ENCODE results near the gene MDM4.

Gene MDM4

GRCh38 chr1:204589409-204590038, 73.3 kb downstream of the MDM4 start:
- no peak overlapping the region for H2BK15ac ChIP-seq (replicated peaks; ENCODE audit: low read depth)
- no peak overlapping the region for H3K4me2 ChIP-seq (ENCODE audit: low read length)
- no peak overlapping the region for H4K5ac ChIP-seq (ENCODE audit: low read length)
- H4K8ac ChIP-seq (ENCODE audit: low read depth, low read length), result no peak overlapping the region
- no peaks in the 10 kb centered on the region for H3K36me3 ChIP-seq (ENCODE audit: control insufficient read depth, insufficient read depth, low read length)
- no peak overlapping the region for H3K4ac ChIP-seq (ENCODE audit: low read depth, low read length)
- H3K9ac ChIP-seq (ENCODE audit: low read length), result no peak overlapping the region
- H3K18ac ChIP-seq (ENCODE audit: low read length), result no peak overlapping the region
- no peak overlapping the region for H3K23ac ChIP-seq (ENCODE audit: low read length)
- H3K79me2 ChIP-seq (ENCODE audit: control insufficient read depth, insufficient read depth, low read length), result no peaks in the 10 kb centered on the region
- no peaks in the 10 kb centered on the region for H3K27me3 ChIP-seq (ENCODE audit: insufficient read depth, low read length, poor library complexity)
- H3K4me1 ChIP-seq (ENCODE audit: control insufficient read depth, low read depth, low read length), result peaks cover 3% of the 10 kb centered on the region
- H2BK5ac ChIP-seq (ENCODE audit: low read length), result no peak overlapping the region
- H3K79me1 ChIP-seq (ENCODE audit: low read length), result no peaks in the 10 kb centered on the region
- no peak overlapping the region for H2BK120ac ChIP-seq (ENCODE audit: low read depth, low read length)
- no CpG with 5 or more reads among the region's 8 CpGs for WGBS (ENCODE audit: extremely low coverage, insufficient coverage, low lambda C conversion rate)
- H3K56ac ChIP-seq (ENCODE audit: low read length), result no peak overlapping the region
- no peak overlapping the region for H2AK5ac ChIP-seq (ENCODE audit: low read length)
- H3K27ac ChIP-seq (ENCODE audit: low read depth, low read length), result no peak overlapping the region
- no peak for DNase-seq
- H3K4me3 ChIP-seq (ENCODE audit: low read length), result no peak overlapping the region

DNA sequence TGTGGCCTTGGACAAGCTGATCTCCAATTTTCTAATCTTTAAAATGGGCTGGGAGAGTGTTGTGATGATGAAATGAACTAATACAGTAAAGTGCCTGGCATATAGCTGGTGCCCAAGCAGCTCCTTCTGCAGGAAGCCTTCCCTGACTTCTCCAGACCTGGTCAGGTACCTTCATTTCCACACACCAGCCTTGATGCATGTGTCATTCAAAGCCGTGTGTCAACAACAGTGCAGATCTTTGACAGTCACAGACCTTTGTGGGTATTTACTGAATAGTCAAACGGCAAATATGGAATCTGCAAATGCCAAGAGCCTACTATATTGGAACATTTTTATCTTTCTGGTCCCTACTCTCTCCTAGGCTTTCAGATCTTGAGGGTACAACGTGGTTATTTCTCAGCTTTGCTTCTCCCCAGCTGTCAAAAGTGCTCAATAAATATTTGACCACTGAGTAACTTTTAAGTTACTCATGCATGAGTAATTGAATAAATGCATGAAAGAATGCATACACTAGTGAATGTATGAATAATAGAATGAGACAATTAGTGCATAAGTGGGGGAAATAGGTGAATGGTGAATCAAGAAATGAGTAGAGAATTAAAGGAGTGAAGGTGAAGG, 75.4 kb downstream of the MDM4 start:
- no peak overlapping the region for H4K5ac ChIP-seq (ENCODE audit: low read length)
- no peaks in the 10 kb centered on the region for H3K27me3 ChIP-seq (ENCODE audit: insufficient read depth, low read length, poor library complexity)
- H2AK5ac ChIP-seq (ENCODE audit: low read length), result no peak overlapping the region
- H3K79me2 ChIP-seq (ENCODE audit: control insufficient read depth, insufficient read depth, low read length), result no peaks in the 10 kb centered on the region
- H2BK5ac ChIP-seq (ENCODE audit: low read length), result no peak overlapping the region
- H4K8ac ChIP-seq (ENCODE audit: low read depth, low read length), result no peak overlapping the region
- no peak overlapping the region for H3K23ac ChIP-seq (ENCODE audit: low read length)
- no peak overlapping the region for H2BK15ac ChIP-seq (replicated peaks; ENCODE audit: low read depth)
- no CpG with 5 or more reads among the region's 3 CpGs for WGBS (ENCODE audit: extremely low coverage, insufficient coverage, low lambda C conversion rate)
- H3K36me3 ChIP-seq (ENCODE audit: control insufficient read depth, insufficient read depth, low read length), result no peaks in the 10 kb centered on the region
- H3K18ac ChIP-seq (ENCODE audit: low read length), result no peak overlapping the region
- no peaks in the 10 kb centered on the region for H3K79me1 ChIP-seq (ENCODE audit: low read length)
- H3K4ac ChIP-seq (ENCODE audit: low read depth, low read length), result no peak overlapping the region
- no peak overlapping the region for H2BK120ac ChIP-seq (ENCODE audit: low read depth, low read length)
- H3K4me3 ChIP-seq (ENCODE audit: low read length), result no peak overlapping the region
- H3K4me2 ChIP-seq (ENCODE audit: low read length), result no peak overlapping the region
- H3K4me1 ChIP-seq (ENCODE audit: control insufficient read depth, low read depth, low read length), result no peaks in the 10 kb centered on the region
- no peak for DNase-seq
- H3K9ac ChIP-seq (ENCODE audit: low read length), result no peak overlapping the region
- H3K27ac ChIP-seq (ENCODE audit: low read depth, low read length), result no peak overlapping the region
- H3K56ac ChIP-seq (ENCODE audit: low read length), result no peak overlapping the region

DNA sequence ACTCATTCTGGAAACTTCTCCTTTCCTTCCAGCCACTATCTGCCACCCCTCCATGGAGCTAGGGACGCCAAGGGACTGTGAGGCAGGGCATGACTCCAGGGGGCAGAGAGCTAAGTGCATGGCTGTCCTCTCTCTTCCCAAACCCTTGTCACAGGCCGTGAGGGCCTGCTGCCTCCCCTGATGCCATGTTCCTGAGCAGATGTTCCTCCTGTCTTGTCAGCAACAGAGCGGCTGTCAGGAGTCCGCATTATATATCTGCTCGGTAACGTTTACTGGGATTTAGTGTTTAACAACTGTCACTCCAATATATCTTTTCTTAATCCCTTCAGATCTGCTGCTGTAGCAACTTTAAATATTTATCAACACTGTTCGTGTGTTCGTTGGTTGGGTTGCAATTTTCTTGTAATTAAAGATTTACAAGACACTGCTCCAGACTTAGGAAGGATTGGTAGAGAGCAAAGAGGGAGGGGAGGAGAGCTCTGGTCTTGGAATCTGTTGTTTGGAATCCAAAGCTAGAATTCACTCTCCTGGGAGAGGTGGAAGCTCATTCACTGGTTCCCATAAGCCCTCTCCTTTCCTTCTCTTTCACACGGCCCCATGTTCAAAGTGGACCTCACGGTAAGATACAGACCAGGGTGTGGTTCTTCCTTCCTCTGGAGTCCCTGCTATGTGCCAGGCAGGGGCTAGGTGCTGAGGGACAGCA, 76.2 kb downstream of the MDM4 start:
- H3K4me1 ChIP-seq (ENCODE audit: control insufficient read depth, low read depth, low read length), result no peaks in the 10 kb centered on the region

DNA sequence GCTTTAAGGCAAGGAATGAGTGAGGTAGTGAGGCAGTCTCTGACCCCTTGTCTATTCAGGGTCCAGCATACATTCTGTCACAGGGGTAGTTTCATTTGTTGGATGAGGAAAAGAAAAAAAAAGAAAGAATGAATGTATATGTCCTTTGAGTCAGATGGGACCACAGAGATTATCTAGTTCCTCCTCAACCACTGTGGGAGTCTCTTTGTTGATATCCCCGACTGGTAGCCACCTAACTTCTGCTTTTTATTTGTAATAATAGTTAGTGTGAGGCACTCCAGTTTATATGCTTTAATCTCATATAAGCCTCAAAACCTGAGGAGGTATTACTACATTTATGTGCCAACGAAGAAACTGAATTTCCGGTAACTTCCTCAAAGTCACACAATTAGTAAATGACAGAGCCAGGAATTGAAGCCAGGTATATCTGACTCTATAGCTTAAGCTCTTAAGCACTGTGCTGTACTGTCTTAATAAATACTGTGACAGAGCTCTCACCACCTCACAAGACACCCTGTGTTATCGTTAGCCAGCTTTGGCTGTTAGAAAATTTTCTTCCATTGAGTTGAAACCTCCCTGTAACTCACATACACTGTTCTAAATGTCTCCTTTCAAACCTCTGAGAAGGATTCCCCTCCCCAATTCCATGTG, 82.2 kb downstream of the MDM4 start:
- no peaks in the 10 kb centered on the region for H3K36me3 ChIP-seq (ENCODE audit: control insufficient read depth, insufficient read depth, low read length)
- H3K23ac ChIP-seq (ENCODE audit: low read length), result no peak overlapping the region
- no peak for DNase-seq
- no peak overlapping the region for H3K18ac ChIP-seq (ENCODE audit: low read length)
- H3K4me2 ChIP-seq (ENCODE audit: low read length), result no peak overlapping the region
- no peak overlapping the region for H2BK5ac ChIP-seq (ENCODE audit: low read length)
- H2AK5ac ChIP-seq (ENCODE audit: low read length), result no peak overlapping the region
- no peaks in the 10 kb centered on the region for H3K79me2 ChIP-seq (ENCODE audit: control insufficient read depth, insufficient read depth, low read length)
- no peaks in the 10 kb centered on the region for H3K4me1 ChIP-seq (ENCODE audit: control insufficient read depth, low read depth, low read length)
- H3K4me3 ChIP-seq (ENCODE audit: low read length), result no peak overlapping the region
- H4K5ac ChIP-seq (ENCODE audit: low read length), result no peak overlapping the region
- H2BK120ac ChIP-seq (ENCODE audit: low read depth, low read length), result no peak overlapping the region
- no peaks in the 10 kb centered on the region for H3K79me1 ChIP-seq (ENCODE audit: low read length)
- no peak overlapping the region for H3K4ac ChIP-seq (ENCODE audit: low read depth, low read length)
- H3K27me3 ChIP-seq (ENCODE audit: insufficient read depth, low read length, poor library complexity), result no peaks in the 10 kb centered on the region
- H3K27ac ChIP-seq (ENCODE audit: low read depth, low read length), result no peak overlapping the region
- H2BK15ac ChIP-seq (replicated peaks; ENCODE audit: low read depth), result no peak overlapping the region
- no peak overlapping the region for H4K8ac ChIP-seq (ENCODE audit: low read depth, low read length)
- no peak overlapping the region for H3K9ac ChIP-seq (ENCODE audit: low read length)
- H3K56ac ChIP-seq (ENCODE audit: low read length), result no peak overlapping the region
- WGBS (ENCODE audit: extremely low coverage, insufficient coverage, low lambda C conversion rate), result no CpG with 5 or more reads among the region's 4 CpGs

More for the DNA sequence above, 76.2 kb downstream of the MDM4 start:
- no peak overlapping the region for H3K18ac ChIP-seq (ENCODE audit: low read length)
- H3K27me3 ChIP-seq (ENCODE audit: insufficient read depth, low read length, poor library complexity), result no peaks in the 10 kb centered on the region
- H3K36me3 ChIP-seq (ENCODE audit: control insufficient read depth, insufficient read depth, low read length), result no peaks in the 10 kb centered on the region
- no peak overlapping the region for H3K4me3 ChIP-seq (ENCODE audit: low read length)
- no peak overlapping the region for H3K27ac ChIP-seq (ENCODE audit: low read depth, low read length)
- no peak overlapping the region for H4K5ac ChIP-seq (ENCODE audit: low read length)
- no peak overlapping the region for H4K8ac ChIP-seq (ENCODE audit: low read depth, low read length)
- H3K79me2 ChIP-seq (ENCODE audit: control insufficient read depth, insufficient read depth, low read length), result no peaks in the 10 kb centered on the region
- WGBS (ENCODE audit: extremely low coverage, insufficient coverage, low lambda C conversion rate), result no CpG with 5 or more reads among the region's 10 CpGs
- no peak overlapping the region for H3K23ac ChIP-seq (ENCODE audit: low read length)
- H3K4me2 ChIP-seq (ENCODE audit: low read length), result no peak overlapping the region
- H2BK5ac ChIP-seq (ENCODE audit: low read length), result no peak overlapping the region
- H3K56ac ChIP-seq (ENCODE audit: low read length), result no peak overlapping the region
- no peaks in the 10 kb centered on the region for H3K79me1 ChIP-seq (ENCODE audit: low read length)
- H2AK5ac ChIP-seq (ENCODE audit: low read length), result no peak overlapping the region
- H3K4ac ChIP-seq (ENCODE audit: low read depth, low read length), result no peak overlapping the region
- H2BK15ac ChIP-seq (replicated peaks; ENCODE audit: low read depth), result no peak overlapping the region
- DNase-seq, result no peak
- no peak overlapping the region for H2BK120ac ChIP-seq (ENCODE audit: low read depth, low read length)
- no peak overlapping the region for H3K9ac ChIP-seq (ENCODE audit: low read length)

DNA sequence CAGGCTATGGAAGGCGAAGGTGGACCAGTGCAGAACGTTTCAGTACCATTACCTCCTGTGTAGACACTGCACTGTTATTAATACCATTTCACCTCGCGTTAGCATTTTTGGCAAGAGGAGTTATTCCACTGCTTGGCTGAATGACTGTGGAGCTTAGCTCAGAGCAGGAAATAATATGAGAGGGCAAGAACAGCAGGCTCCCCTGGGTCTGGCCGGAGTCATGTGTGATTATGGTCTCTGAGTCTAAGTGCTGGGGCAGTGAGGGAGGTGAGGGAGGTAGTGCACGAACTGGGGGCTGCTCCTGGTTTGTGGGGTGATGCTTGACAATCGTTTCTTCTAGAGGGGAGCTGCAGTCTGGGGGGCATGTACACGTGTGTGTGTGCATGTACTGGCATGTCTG, 82.9 kb downstream of the MDM4 start:
- no peak for DNase-seq
- Histone ChIP-seq H3K36me3 (ENCODE audit: control insufficient read depth, insufficient read depth, low read length) (no peaks in the 10 kb centered on the region), H3K4me2 (ENCODE audit: low read length) (no peak overlapping the region), H3K4me1 (ENCODE audit: control insufficient read depth, low read depth, low read length) (no peaks in the 10 kb centered on the region), H2BK15ac (replicated peaks; ENCODE audit: low read depth) (no peak overlapping the region), H3K4me3 (ENCODE audit: low read length) (no peak overlapping the region), H3K79me2 (ENCODE audit: control insufficient read depth, insufficient read depth, low read length) (no peaks in the 10 kb centered on the region), H2BK120ac (ENCODE audit: low read depth, low read length) (no peak overlapping the region), H3K18ac (ENCODE audit: low read length) (no peak overlapping the region), H4K8ac (ENCODE audit: low read depth, low read length) (no peak overlapping the region), H3K4ac (ENCODE audit: low read depth, low read length) (no peak overlapping the region), H4K5ac (ENCODE audit: low read length) (no peak overlapping the region), H2BK5ac (ENCODE audit: low read length) (no peak overlapping the region), H3K56ac (ENCODE audit: low read length) (no peak overlapping the region), H3K79me1 (ENCODE audit: low read length) (no peaks in the 10 kb centered on the region), H2AK5ac (ENCODE audit: low read length) (no peak overlapping the region), H3K27ac (ENCODE audit: low read depth, low read length) (no peak overlapping the region), H3K9ac (ENCODE audit: low read length) (no peak overlapping the region), H3K27me3 (ENCODE audit: insufficient read depth, low read length, poor library complexity) (no peaks in the 10 kb centered on the region), H3K23ac (ENCODE audit: low read length) (no peak overlapping the region)
- WGBS (ENCODE audit: extremely low coverage, insufficient coverage, low lambda C conversion rate), result no CpG with 5 or more reads among the region's 8 CpGs
